GM15510 (cell line): ENCODE data around the gene SLCO6A1.

Experiments used
- POLR2A ChIP-seq: IDR thresholded peaks from 3 replicates; pipeline ENCODE4 v1.6.1; 2011; ENCODE audit warnings: borderline replicate concordance; ENCODE audit not compliant: insufficient read length; ENCODE audit errors: extremely low read depth

SLCO6A1 gene

GRCh38 chr5:102498271-102499034, at the start of gene SLCO6A1:
Gene SLCO6A1, minus strand, starts transcription at chr5:102499001. Its CDS starts 157 bp downstream, at chr5:102498844.
- no peak for TF ChIP-seq POLR2A

- no peak for TF ChIP-seq POLR2A
Measured at GRCh38 chr5:102547141-102548035, 48.6 kb upstream of the SLCO6A1 start.

GRCh38 chr5:102545175-102545574, 46.4 kb upstream of the SLCO6A1 start:
- TF ChIP-seq POLR2A, result no peak

- TF ChIP-seq POLR2A, result no peak
Measured at GRCh38 chr5:102542057-102542456, 43.3 kb upstream of the SLCO6A1 start.

- TF ChIP-seq POLR2A, result no peak
Measured at GRCh38 chr5:102539996-102540728, 41.4 kb upstream of the SLCO6A1 start.

GRCh38 chr5:102539562-102539961, 40.8 kb upstream of the SLCO6A1 start:
- no peak for TF ChIP-seq POLR2A

- no peak for TF ChIP-seq POLR2A
Measured at GRCh38 chr5:102537011-102537410, 38.2 kb upstream of the SLCO6A1 start.

GRCh38 chr5:102536323-102536928, 37.6 kb upstream of the SLCO6A1 start:
- TF ChIP-seq POLR2A, result no peak

- TF ChIP-seq POLR2A, result no peak
Measured at GRCh38 chr5:102532123-102532522, 33.3 kb upstream of the SLCO6A1 start.

- no peak for TF ChIP-seq POLR2A
Measured at GRCh38 chr5:102531506-102531905, 32.7 kb upstream of the SLCO6A1 start.

GRCh38 chr5:102529447-102529846, 30.6 kb upstream of the SLCO6A1 start:
- no peak for TF ChIP-seq POLR2A

GRCh38 chr5:102529031-102529430, 30.2 kb upstream of the SLCO6A1 start:
- TF ChIP-seq POLR2A, result no peak

- TF ChIP-seq POLR2A, result no peak
Measured at GRCh38 chr5:102528600-102528999, 29.8 kb upstream of the SLCO6A1 start.

GRCh38 chr5:102527547-102527946, 28.7 kb upstream of the SLCO6A1 start:
- no peak for TF ChIP-seq POLR2A

- TF ChIP-seq POLR2A, result no peak
Measured at GRCh38 chr5:102523541-102524175, 24.9 kb upstream of the SLCO6A1 start.

- no peak for TF ChIP-seq POLR2A
Measured at GRCh38 chr5:102511666-102512065, 12.9 kb upstream of the SLCO6A1 start.
